ENCODE data around the gene FASN.

The FASN gene

GRCh38 chr17:82086941-82087906 lies 10.8 kb downstream of the FASN start:
- no peak for DNase-seq

- no peak for DNase-seq
These were observed 11.9 kb downstream of the FASN start for GRCh38 chr17:82085931-82086764.

- no peak for DNase-seq
These were observed 12.8 kb downstream of the FASN start for GRCh38 chr17:82085031-82085861.

GRCh38 chr17:82084373-82085030 lies 13.5 kb downstream of the FASN start:
- no peak for DNase-seq

GRCh38 chr17:82083533-82084359 lies 14.3 kb downstream of the FASN start:
- no peak for DNase-seq

GRCh38 chr17:82083009-82083408 lies 15.0 kb downstream of the FASN start:
- no peak for DNase-seq

GRCh38 chr17:82082456-82082855 lies 15.6 kb downstream of the FASN start:
- DNase-seq: no peak

GRCh38 chr17:82081966-82082365 lies 16.1 kb downstream of the FASN start:
- no peak for DNase-seq

- DNase-seq: no peak
These were observed 16.5 kb downstream of the FASN start for GRCh38 chr17:82081546-82081945.

- DNase-seq: no peak
These were observed 17.1 kb downstream of the FASN start for GRCh38 chr17:82080789-82081464.

- no peak for DNase-seq
These were observed 17.8 kb downstream of the FASN start for GRCh38 chr17:82080048-82080788.

GRCh38 chr17:82079001-82079677 lies 18.9 kb downstream of the FASN start:
- DNase-seq: no peak

GRCh38 chr17:82078433-82078832 lies 19.6 kb downstream of the FASN start:
- DNase-seq: no peak

GRCh38 chr17:82077617-82078358 lies 20.2 kb downstream of the FASN start:
- DNase-seq: no peak

GRCh38 chr17:82076785-82077591 lies 21.0 kb downstream of the FASN start:
- DNase-seq: no peak

- DNase-seq: no peak
These were observed 21.8 kb downstream of the FASN start for GRCh38 chr17:82076018-82076784.

GRCh38 chr17:82073446-82073845 lies 24.6 kb downstream of the FASN start:
- no peak for DNase-seq
